Stimulated activated CD8-positive, alpha-beta memory T cell treated with anti-CD3 and anti-CD28 coated beads, Interleukin-4, amount 100 ng/mL, for 1 hour (primary cell): ENCODE measurements around the gene TPCN2.
A peak's percentile ranks its signal among the peaks of the same experiment; 100 is the strongest.

Source experiments
- DNase-seq, 2 donors: peaks; one replicate each; pipeline ENCODE4 v3.0.0-alpha.2; 2020; ENCODE audit warnings: low read depth in 2 of 2, low spot score in 1 of 2

Gene TPCN2

DNA sequence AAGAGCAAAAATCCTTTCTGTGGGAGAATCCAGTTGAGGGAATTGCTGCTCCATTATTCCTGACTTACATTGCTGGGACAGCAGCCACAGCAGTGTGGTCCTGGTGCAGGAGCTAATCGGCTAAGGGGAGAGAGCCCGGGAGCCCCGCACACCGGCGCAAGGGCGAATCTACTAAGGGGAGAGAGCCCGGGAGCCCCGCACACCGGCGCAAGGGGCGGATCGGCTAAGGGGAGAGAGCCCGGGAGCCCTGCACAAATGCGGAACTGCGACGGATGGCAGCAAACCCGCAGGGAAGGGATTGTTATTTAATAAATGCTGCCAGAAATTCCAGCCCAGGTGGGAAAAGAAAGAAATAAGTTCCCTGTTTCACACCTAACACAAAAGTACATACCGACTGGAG, 43.5 kb downstream of the TPCN2 start:
- DNase-seq = no peak

DNA sequence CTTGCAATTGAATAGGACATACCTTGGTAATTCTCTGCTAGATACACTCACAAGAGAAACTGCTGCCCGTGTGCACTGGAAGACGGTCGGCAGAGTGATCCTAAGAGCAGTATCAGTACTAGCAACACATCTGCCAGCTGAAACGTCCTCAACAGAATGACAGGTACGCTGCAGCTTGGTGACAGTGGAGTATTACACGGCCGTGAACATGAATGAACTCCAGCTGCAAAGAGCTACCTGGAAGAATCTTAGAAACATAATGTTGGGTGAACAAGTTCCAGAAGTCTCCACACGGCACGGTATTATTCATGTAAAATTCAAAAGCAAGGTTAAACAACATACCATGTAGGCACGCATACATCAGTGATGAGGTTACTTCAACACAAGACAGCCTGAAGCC, 44.4 kb downstream of the TPCN2 start:
- DNase-seq = no peak

GRCh38 chr11:69094111-69094914, 45.6 kb downstream of the TPCN2 start:
- DNase-seq = no peak

GRCh38 chr11:69094915-69095290, 46.2 kb downstream of the TPCN2 start:
- no peak for DNase-seq

DNA sequence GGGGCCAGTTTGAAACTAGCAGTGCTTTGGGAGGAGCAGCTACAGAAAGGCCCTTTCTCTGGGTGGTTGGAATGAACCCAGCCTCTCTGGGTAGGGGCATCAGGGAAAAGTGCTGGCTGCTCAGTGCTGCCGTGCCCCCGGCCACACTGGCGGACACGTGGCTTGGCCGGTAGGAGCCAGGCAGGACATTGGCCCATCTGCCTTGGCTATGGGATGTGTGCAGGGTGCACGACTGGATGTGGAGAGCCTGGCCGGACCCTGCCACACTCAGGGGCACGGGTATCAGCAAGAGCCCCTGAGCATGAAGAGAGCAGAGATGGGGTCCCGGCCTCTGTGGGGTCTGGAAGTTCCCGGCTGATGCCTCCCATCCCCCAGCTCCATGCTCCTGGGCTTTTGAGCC, 46.6 kb downstream of the TPCN2 start:
- DNase-seq = no peak

GRCh38 chr11:69096473-69096872, 47.7 kb downstream of the TPCN2 start:
- no peak for DNase-seq

GRCh38 chr11:69097263-69097662, 48.5 kb downstream of the TPCN2 start:
- no peak for DNase-seq

DNA sequence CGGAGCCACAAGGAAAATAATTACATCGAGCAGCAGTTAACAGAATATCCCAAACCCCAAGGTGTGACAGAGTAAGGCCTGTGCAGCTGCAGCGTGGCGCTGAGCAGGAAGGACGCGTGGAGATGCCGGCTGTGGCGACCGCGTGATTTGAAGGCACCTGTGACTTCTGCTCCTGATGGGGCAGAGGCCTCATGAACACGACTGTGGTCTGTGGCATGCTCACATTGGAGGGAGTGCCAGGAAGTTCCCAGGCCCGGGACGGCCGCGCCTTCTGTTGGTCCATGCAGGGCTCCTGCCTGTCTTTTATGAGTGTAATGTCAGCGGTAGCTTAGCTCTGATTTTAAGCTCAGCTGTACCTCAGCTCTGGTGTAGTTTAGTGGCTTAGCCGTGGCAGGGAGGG, 50.4 kb downstream of the TPCN2 start:
- no peak for DNase-seq

- DNase-seq = no peak
Observed at GRCh38 chr11:69100454-69101114, 51.9 kb downstream of the TPCN2 start.

DNA sequence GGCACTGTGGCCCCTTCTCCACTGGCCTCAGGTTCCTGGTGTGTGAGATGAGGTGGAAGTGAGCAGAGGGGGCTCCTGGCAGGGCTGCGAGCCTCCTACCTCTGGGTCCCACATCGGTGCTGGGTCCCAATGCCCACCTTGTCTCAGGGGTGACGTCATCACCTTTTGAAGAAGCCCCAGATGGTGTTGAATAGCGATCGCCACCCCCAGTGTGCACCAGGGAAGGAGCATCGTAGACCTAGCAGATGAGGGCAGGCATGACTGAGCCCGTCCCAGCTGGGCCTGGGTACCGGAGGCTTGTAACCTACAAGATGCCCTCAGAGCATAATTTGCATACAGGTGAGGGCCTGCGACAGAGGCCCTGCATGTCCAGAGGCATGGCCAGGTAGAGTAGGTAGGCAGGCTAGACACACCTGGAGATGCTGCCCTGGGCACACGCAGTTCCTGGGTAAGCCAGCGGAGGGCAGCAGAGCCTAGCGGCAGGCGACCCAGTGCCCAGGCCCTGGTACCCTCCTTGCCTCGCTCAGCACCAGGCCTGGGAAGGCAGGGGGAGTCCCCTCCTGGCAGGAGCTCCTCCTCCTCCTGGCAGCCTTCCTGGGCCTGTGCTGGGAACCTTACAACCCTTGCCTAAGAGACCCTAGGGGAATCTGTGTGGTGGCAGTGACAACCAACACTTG, 52.5 kb downstream of the TPCN2 start:
- DNase-seq = peak; percentile 18 to 46

DNA sequence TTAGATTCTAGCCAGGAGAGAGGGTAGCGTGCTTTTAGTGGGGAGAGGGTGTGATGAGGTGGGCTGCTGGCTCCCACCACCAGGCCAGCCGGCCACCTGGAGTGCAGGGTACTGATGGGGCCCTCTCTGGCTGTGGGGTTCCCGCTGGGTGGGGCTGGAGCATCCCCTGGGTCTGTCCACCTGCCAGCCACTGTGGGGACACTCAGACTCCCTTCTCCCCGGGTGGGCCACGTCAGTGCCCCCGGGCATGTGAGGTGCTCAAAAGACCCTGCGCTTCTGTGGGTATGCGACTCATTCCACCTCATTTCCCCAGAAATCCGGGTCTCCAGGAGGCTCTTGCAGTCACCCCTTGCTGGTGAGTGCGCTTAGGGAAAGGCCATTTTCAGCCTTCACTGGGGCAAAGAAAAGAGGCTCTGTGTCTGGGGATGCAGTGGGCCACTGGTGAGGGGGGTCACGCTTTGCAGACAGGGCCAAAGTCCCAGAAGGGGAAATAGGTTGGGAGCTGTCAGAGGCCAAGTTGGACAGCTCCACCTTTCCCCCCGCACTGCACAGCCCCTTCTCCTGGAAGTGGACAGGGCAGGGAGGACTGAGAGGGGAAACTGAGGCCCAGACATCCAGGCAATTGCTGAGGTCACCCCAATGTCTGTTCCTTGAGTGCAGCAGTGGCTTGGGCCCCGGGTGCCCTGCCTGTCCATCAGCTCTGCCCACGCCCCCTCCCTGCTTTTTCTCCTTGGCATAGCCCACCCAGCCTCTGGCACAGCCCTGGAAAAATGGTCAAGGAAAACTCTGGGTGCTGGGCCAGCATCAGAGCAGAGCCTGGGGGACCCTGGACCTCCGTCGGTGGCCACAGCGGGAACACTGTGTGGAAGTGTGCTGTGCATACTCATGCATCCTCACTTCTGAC, 53.3 kb downstream of the TPCN2 start:
- no peak for DNase-seq

- no peak for DNase-seq
Observed at GRCh38 chr11:69102732-69103615, 54.2 kb downstream of the TPCN2 start.

DNA sequence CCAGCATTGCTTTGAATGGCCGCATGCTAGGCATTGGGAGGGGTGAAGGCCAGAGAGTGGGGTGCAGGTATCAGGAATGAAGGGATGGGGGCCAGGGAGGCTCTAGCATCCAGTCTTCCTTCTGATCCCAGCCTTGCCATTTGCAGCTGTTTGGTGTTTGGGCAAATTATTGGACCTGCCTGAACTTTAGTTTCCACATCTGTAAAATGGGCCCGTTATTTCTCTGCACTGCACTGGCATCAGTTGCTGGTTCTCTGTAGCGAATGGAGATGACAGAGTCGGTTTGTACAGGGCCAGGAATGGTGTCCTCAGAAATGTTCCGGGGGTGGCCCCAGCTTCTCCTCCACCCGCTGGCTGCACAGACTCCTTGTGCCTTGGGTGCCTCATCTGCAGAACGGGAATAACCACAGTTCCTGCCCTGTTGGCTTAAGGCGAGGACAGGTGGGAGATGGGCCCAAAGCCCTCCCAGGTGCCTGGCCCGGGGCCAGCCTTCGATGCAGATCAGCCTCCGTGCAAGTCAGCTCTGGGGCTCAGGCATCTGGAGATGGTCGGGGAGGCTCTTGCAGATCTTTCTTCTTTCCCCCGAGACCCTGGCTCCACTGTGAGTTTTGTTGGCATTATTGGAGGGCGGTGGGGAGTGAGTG, 55.6 kb downstream of the TPCN2 start:
- no peak for DNase-seq

GRCh38 chr11:69104856-69105395, 56.2 kb downstream of the TPCN2 start:
- DNase-seq = no peak

- DNase-seq = no peak
Observed at GRCh38 chr11:69105461-69106030, 56.8 kb downstream of the TPCN2 start.

DNA sequence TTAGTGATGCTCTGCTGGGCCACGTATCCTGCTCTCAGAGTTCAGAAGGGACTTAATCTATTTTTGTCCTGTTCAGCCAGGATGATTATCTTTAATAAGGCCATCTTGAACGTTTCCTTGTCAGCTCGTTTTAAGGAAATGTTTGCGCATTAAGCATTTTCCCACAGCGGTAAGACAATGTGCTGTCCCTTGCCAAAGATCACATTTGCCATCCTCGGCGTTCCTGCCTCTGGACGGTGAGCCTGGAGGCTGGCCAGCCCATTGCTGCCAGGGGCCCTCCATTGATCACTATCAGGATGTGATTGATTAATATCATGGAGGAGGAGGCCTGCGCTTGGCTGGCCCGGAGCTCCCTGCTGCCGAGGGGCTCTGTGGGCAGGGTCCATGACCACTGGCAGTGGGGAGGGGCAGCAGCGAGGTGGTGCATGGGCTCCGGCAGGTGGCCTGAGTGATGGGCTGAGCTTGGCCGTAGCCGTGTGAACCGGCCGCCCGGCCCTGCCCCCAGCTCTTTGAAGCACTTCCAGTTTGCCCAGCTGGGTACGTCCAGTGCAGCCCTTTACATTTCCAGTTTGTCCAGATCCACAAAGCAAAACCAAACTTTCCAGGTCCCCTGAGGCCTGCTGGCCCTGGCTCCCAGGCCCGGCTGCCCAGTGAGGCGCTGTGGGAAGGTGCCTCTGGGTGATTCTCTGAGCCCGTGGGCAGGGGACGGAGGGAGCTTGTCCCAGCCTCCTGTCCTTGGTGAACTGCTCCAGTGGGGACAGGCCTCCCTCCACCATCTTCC, 57.5 kb downstream of the TPCN2 start:
- DNase-seq = no peak

DNA sequence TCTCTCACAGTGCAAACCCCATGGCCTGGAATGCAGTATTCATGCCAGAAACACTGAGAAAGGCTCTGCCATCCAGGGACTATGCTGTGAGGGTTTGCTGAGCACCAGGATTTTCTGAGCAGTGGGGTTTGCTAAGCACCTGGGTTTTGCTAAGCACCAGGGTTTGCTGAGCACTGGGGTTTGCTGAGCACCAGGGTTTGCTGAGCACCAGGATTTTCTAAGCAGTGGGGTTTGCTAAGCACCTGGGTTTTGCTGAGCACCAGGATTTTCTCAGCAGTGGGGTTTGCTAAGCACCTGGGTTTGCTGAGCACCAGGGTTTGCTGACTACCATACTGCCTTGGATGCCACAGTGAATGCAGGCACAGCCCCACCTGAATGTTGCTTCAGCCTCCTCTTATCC, 58.7 kb downstream of the TPCN2 start:
- no peak for DNase-seq

DNA sequence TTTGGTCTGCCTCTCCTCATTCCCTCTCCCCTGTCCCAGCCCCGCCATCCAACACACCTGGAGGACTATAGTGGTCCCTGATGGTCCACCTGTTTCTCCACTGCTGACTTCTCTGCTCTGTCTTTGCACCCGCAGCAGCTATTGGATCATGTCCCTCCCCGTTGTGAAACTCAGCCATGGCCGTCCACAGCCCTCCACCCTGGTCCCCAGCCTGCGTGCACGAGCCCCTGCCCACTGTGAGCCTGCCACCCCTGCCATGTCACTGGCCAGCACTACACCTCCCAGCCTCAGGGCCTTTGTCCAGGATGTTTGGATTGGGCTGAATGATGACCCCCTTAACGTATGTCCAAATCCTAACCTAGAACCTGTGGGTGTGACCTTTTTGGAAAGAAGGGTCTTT, 59.3 kb downstream of the TPCN2 start:
- DNase-seq = no peak
